ENCODE data around the gene HSPB1. TPM values are rescaled to one million over a fixed set of nuclear protein-coding genes. Genes with fewer than 3 reads are reported as not detected.
"Not testable (repeated sequence)": the region's sequence is repeated elsewhere in the genome, so short reads cannot be mapped to it uniquely, and the experiment has no call there.

HSPB1 gene
- 100 to 1,000 TPM; 172 to 262 (median 221) TPM for polyA plus RNA-seq (ENCODE audit: insufficient read length in 3 of 3)
- long read RNA-seq, donor 1, transcript HSPB1-203 (2 exons, 1,455 nt), result minor isoform, 65 of 242 reads
- long read RNA-seq, donor 1, transcript HSPB1-201 (3 exons, 909 nt), result major isoform, 167 of 242 reads
- long read RNA-seq, donor 1, partial matches to known transcripts, result 9 of 242 reads
- long read RNA-seq, donor 1, other reads (novel, unspliced or antisense), result 0 of 242 reads
- long read RNA-seq, donor 2, transcript HSPB1-203 (2 exons, 1,455 nt), result minor isoform, 74 of 278 reads
- long read RNA-seq, donor 2, transcript HSPB1-201 (3 exons, 909 nt), result major isoform, 193 of 278 reads
- long read RNA-seq, donor 2, partial matches to known transcripts, result 11 of 278 reads
- long read RNA-seq, donor 2, other reads (novel, unspliced or antisense), result 0 of 278 reads
- long read RNA-seq, donor 3, transcript HSPB1-201 (3 exons, 909 nt), result major isoform, 187 of 268 reads
- long read RNA-seq, donor 3, transcript HSPB1-203 (2 exons, 1,455 nt), result minor isoform, 61 of 268 reads
- long read RNA-seq, donor 3, partial matches to known transcripts, result 20 of 268 reads
- long read RNA-seq, donor 3, other reads (novel, unspliced or antisense), result 0 of 268 reads
- long read RNA-seq, donor 4, transcript HSPB1-201 (3 exons, 909 nt), result major isoform, 251 of 369 reads
- long read RNA-seq, donor 4, transcript HSPB1-203 (2 exons, 1,455 nt), result minor isoform, 93 of 369 reads
- long read RNA-seq, donor 4, partial matches to known transcripts, result 20 of 369 reads
- long read RNA-seq, donor 4, other reads (novel, unspliced or antisense), result 5 of 369 reads
- long read RNA-seq, donor 5, transcript HSPB1-201 (3 exons, 909 nt), result major isoform, 98 of 162 reads
- long read RNA-seq, donor 5, transcript HSPB1-203 (2 exons, 1,455 nt), result minor isoform, 41 of 162 reads
- long read RNA-seq, donor 5, partial matches to known transcripts, result 23 of 162 reads
- long read RNA-seq, donor 5, other reads (novel, unspliced or antisense), result 0 of 162 reads
- long read RNA-seq, donor 6, transcript HSPB1-201 (3 exons, 909 nt), result major isoform, 97 of 149 reads
- long read RNA-seq, donor 6, transcript HSPB1-203 (2 exons, 1,455 nt), result minor isoform, 37 of 149 reads
- long read RNA-seq, donor 6, partial matches to known transcripts, result 15 of 149 reads
- long read RNA-seq, donor 6, other reads (novel, unspliced or antisense), result 0 of 149 reads
- long read RNA-seq, donor 7, transcript HSPB1-201 (3 exons, 909 nt), result major isoform, 280 of 401 reads
- long read RNA-seq, donor 7, transcript HSPB1-203 (2 exons, 1,455 nt), result minor isoform, 104 of 401 reads
- long read RNA-seq, donor 7, partial matches to known transcripts, result 17 of 401 reads
- long read RNA-seq, donor 7, other reads (novel, unspliced or antisense), result 0 of 401 reads
- long read RNA-seq, donor 8, transcript HSPB1-201 (3 exons, 909 nt), result major isoform, 74 of 100 reads
- long read RNA-seq, donor 8, transcript HSPB1-203 (2 exons, 1,455 nt), result minor isoform, 13 of 100 reads
- long read RNA-seq, donor 8, partial matches to known transcripts, result 13 of 100 reads
- long read RNA-seq, donor 8, other reads (novel, unspliced or antisense), result 0 of 100 reads
- long read RNA-seq, donor 9, transcript HSPB1-203 (2 exons, 1,455 nt), result minor isoform, 67 of 286 reads
- long read RNA-seq, donor 9, transcript HSPB1-201 (3 exons, 909 nt), result major isoform, 192 of 286 reads
- long read RNA-seq, donor 9, partial matches to known transcripts, result 22 of 286 reads
- long read RNA-seq, donor 9, other reads (novel, unspliced or antisense), result 5 of 286 reads
- long read RNA-seq, donor 10, transcript HSPB1-203 (2 exons, 1,455 nt), result minor isoform, 65 of 218 reads
- long read RNA-seq, donor 10, transcript HSPB1-201 (3 exons, 909 nt), result major isoform, 153 of 218 reads
- long read RNA-seq, donor 10, partial matches to known transcripts, result 0 of 218 reads
- long read RNA-seq, donor 10, other reads (novel, unspliced or antisense), result 0 of 218 reads
- long read RNA-seq, donor 11, transcript HSPB1-201 (3 exons, 909 nt), result major isoform, 133 of 198 reads
- long read RNA-seq, donor 11, transcript HSPB1-203 (2 exons, 1,455 nt), result minor isoform, 56 of 198 reads
- long read RNA-seq, donor 11, partial matches to known transcripts, result 9 of 198 reads
- long read RNA-seq, donor 11, other reads (novel, unspliced or antisense), result 0 of 198 reads
- long read RNA-seq, donor 12, transcript HSPB1-201 (3 exons, 909 nt), result major isoform, 229 of 319 reads
- long read RNA-seq, donor 12, transcript HSPB1-203 (2 exons, 1,455 nt), result minor isoform, 76 of 319 reads
- long read RNA-seq, donor 12, partial matches to known transcripts, result 14 of 319 reads
- long read RNA-seq, donor 12, other reads (novel, unspliced or antisense), result 0 of 319 reads
- long read RNA-seq, donor 13, transcript HSPB1-203 (2 exons, 1,455 nt), result minor isoform, 54 of 175 reads
- long read RNA-seq, donor 13, transcript HSPB1-201 (3 exons, 909 nt), result major isoform, 108 of 175 reads
- long read RNA-seq, donor 13, partial matches to known transcripts, result 13 of 175 reads
- long read RNA-seq, donor 13, other reads (novel, unspliced or antisense), result 0 of 175 reads
- long read RNA-seq, donor 14, transcript HSPB1-203 (2 exons, 1,455 nt), result minor isoform, 151 of 480 reads
- long read RNA-seq, donor 14, transcript HSPB1-201 (3 exons, 909 nt), result major isoform, 296 of 480 reads
- long read RNA-seq, donor 14, partial matches to known transcripts, result 33 of 480 reads
- long read RNA-seq, donor 14, other reads (novel, unspliced or antisense), result 0 of 480 reads
- long read RNA-seq, donor 15, transcript HSPB1-201 (3 exons, 909 nt), result major isoform, 431 of 518 reads
- long read RNA-seq, donor 15, transcript HSPB1-203 (2 exons, 1,455 nt), result minor isoform, 73 of 518 reads
- long read RNA-seq, donor 15, partial matches to known transcripts, result 7 of 518 reads
- long read RNA-seq, donor 15, other reads (novel, unspliced or antisense), result 7 of 518 reads
- long read RNA-seq, donor 16, transcript HSPB1-201 (3 exons, 909 nt), result major isoform, 228 of 299 reads
- long read RNA-seq, donor 16, transcript HSPB1-203 (2 exons, 1,455 nt), result minor isoform, 65 of 299 reads
- long read RNA-seq, donor 16, partial matches to known transcripts, result 0 of 299 reads
- long read RNA-seq, donor 16, other reads (novel, unspliced or antisense), result 5 of 299 reads

GRCh38 chr7:76302347-76303201, at the start of gene HSPB1:
Gene HSPB1, plus strand, starts transcription at chr7:76302673. Its CDS starts 40 bp downstream, at chr7:76302713.
- peak; percentile 80 for DNase-seq

GRCh38 chr7:76254781-76255180, 47.7 kb upstream of the HSPB1 start:
- DNase-seq, result no peak

GRCh38 chr7:76257973-76258372, 44.5 kb upstream of the HSPB1 start:
- DNase-seq, result no peak

GRCh38 chr7:76259124-76260093, 43.1 kb upstream of the HSPB1 start:
- DNase-seq, result no peak

- peak; percentile 59 for DNase-seq
These were observed 42.2 kb upstream of the HSPB1 start for GRCh38 chr7:76260171-76260703.

- DNase-seq, result no peak
These were observed 41.1 kb upstream of the HSPB1 start for GRCh38 chr7:76261329-76261728.

GRCh38 chr7:76261931-76262330, 40.5 kb upstream of the HSPB1 start:
- DNase-seq, result no peak

- DNase-seq, result no peak
These were observed 39.6 kb upstream of the HSPB1 start for GRCh38 chr7:76262683-76263402.

GRCh38 chr7:76265299-76265698, 37.2 kb upstream of the HSPB1 start:
- no peak for DNase-seq

GRCh38 chr7:76267107-76267893, 35.2 kb upstream of the HSPB1 start:
- no peak for DNase-seq

- no peak for DNase-seq
These were observed 34.6 kb upstream of the HSPB1 start for GRCh38 chr7:76267894-76268183.

GRCh38 chr7:76268376-76268775, 34.1 kb upstream of the HSPB1 start:
- no peak for DNase-seq

GRCh38 chr7:76269895-76270294, 32.6 kb upstream of the HSPB1 start:
- DNase-seq, result no peak

GRCh38 chr7:76271384-76271783, 31.1 kb upstream of the HSPB1 start:
- DNase-seq, result not testable (repeated sequence)
